Measurements from ENCODE around the gene ZNF543. TPM values are rescaled to one million over a fixed set of nuclear protein-coding genes. Genes with fewer than 3 reads are reported as not detected.

The ZNF543 gene
- total RNA-seq, 1 experiment from 2014 or later: 8.4 TPM

GRCh38 chr19:57280165-57280961 is 39.9 kb upstream of the ZNF543 start, which contains the start of gene ZNF460 (continued):
- TF ChIP-seq, protein P1, sequence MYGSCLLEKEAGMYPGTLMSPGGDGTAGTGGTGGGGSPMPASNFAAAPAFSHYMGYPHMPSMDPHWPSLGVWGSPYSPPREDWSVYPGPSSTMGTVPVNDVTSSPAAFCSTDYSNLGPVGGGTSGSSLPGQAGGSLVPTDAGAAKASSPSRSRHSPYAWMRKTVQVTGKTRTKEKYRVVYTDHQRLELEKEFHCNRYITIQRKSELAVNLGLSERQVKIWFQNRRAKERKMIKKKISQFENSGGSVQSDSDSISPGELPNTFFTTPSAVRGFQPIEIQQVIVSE (CRISPR knock-in tag; IDR thresholded peaks at IDR 0.05; ENCODE audit: borderline replicate concordance): no peak
- TF ChIP-seq CBFB (CRISPR knock-in tag; IDR thresholded peaks at IDR 0.05; ENCODE audit: low read depth) (no peak), NR3C1 (CRISPR knock-in tag; conservative IDR thresholded peaks at IDR 0.05; ENCODE audit: low read depth) (no peak), SMAD3 (CRISPR knock-in tag; IDR thresholded peaks at IDR 0.05; ENCODE audit: borderline replicate concordance) (0 out of 2 replicates have a peak, but pooled peaks have one; percentile 38), TEAD1 (CRISPR knock-in tag; IDR thresholded peaks at IDR 0.05) (no peak), NFATC4 (CRISPR knock-in tag; IDR thresholded peaks at IDR 0.05) (no peak), FOXJ3 (CRISPR knock-in tag; IDR thresholded peaks at IDR 0.05; ENCODE audit: borderline replicate concordance) (no peak), ZNF138 (CRISPR knock-in tag; conservative IDR thresholded peaks at IDR 0.05) (no peak), EMX1 (CRISPR knock-in tag; IDR thresholded peaks at IDR 0.05) (no peak)
- TF ChIP-seq, protein P2, sequence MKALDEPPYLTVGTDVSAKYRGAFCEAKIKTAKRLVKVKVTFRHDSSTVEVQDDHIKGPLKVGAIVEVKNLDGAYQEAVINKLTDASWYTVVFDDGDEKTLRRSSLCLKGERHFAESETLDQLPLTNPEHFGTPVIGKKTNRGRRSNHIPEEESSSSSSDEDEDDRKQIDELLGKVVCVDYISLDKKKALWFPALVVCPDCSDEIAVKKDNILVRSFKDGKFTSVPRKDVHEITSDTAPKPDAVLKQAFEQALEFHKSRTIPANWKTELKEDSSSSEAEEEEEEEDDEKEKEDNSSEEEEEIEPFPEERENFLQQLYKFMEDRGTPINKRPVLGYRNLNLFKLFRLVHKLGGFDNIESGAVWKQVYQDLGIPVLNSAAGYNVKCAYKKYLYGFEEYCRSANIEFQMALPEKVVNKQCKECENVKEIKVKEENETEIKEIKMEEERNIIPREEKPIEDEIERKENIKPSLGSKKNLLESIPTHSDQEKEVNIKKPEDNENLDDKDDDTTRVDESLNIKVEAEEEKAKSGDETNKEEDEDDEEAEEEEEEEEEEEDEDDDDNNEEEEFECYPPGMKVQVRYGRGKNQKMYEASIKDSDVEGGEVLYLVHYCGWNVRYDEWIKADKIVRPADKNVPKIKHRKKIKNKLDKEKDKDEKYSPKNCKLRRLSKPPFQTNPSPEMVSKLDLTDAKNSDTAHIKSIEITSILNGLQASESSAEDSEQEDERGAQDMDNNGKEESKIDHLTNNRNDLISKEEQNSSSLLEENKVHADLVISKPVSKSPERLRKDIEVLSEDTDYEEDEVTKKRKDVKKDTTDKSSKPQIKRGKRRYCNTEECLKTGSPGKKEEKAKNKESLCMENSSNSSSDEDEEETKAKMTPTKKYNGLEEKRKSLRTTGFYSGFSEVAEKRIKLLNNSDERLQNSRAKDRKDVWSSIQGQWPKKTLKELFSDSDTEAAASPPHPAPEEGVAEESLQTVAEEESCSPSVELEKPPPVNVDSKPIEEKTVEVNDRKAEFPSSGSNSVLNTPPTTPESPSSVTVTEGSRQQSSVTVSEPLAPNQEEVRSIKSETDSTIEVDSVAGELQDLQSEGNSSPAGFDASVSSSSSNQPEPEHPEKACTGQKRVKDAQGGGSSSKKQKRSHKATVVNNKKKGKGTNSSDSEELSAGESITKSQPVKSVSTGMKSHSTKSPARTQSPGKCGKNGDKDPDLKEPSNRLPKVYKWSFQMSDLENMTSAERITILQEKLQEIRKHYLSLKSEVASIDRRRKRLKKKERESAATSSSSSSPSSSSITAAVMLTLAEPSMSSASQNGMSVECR (CRISPR knock-in tag; IDR thresholded peaks at IDR 0.05; ENCODE audit: borderline replicate concordance): peak; percentile 55
- TF ChIP-seq, protein P3, sequence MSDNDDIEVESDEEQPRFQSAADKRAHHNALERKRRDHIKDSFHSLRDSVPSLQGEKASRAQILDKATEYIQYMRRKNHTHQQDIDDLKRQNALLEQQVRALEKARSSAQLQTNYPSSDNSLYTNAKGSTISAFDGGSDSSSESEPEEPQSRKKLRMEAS (CRISPR knock-in tag; IDR thresholded peaks at IDR 0.05): peak; percentile 10; the same call in 1 of the 2 replicates
- TF ChIP-seq, protein P4, sequence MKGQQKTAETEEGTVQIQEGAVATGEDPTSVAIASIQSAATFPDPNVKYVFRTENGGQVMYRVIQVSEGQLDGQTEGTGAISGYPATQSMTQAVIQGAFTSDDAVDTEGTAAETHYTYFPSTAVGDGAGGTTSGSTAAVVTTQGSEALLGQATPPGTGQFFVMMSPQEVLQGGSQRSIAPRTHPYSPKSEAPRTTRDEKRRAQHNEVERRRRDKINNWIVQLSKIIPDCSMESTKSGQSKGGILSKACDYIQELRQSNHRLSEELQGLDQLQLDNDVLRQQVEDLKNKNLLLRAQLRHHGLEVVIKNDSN (CRISPR knock-in tag; IDR thresholded peaks at IDR 0.05): no peak

DNA sequence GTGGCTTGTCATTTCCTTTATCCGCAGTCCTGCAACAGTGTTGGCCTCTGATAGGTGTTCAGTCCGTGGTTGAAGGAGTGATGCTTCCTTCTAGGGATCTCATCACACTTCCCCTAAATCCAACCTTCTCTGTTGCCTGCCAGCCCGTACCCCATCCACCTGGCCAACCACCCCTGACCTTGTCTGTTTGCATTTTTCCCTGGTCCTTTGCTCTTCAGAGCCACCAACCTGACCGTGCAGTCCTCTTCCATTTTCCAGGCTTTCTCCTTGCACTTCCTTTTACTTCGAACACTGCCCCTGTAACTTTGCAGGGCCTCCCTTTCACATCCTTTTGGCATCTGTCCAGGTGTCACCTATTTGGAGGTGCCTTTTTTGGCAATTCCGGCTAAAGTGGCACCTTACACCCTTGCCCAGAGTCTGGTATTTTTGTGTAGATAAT is 39.3 kb upstream of the ZNF543 start:
- no peaks in the 10 kb centered on the region; the same call in 1 of the 2 replicates for H3K27me3 Mint-ChIP-seq (ENCODE audit: low read depth)
- POLR2A ChIA-PET: no interaction called here
- no peak for TF ChIP-seq NR2C2 (CRISPR knock-in tag; IDR thresholded peaks at IDR 0.05)
- TF ChIP-seq CBFB (CRISPR knock-in tag; IDR thresholded peaks at IDR 0.05; ENCODE audit: low read depth): no peak
- TF ChIP-seq SMAD4 (CRISPR knock-in tag; IDR thresholded peaks at IDR 0.05): no peak
- TF ChIP-seq MYBL2 (CRISPR knock-in tag; IDR thresholded peaks at IDR 0.05): no peak
- TF ChIP-seq FOXP4 (CRISPR knock-in tag; IDR thresholded peaks at IDR 0.05): no peak
- no peak for TF ChIP-seq HMGXB4 (CRISPR knock-in tag; IDR thresholded peaks at IDR 0.05)
- no peak for TF ChIP-seq ATF6 (CRISPR knock-in tag; IDR thresholded peaks at IDR 0.05)
- no peak for TF ChIP-seq RORB (CRISPR knock-in tag; IDR thresholded peaks at IDR 0.05)
- no peak for TF ChIP-seq TCF7 (CRISPR knock-in tag; IDR thresholded peaks at IDR 0.05; ENCODE audit: low read depth)
- TF ChIP-seq MLX (CRISPR knock-in tag; IDR thresholded peaks at IDR 0.05): no peak

More for the DNA sequence above, 39.3 kb upstream of the ZNF543 start:
- ATAC-seq: no peak
- no peaks in the 10 kb centered on the region for H3K9me3 Mint-ChIP-seq
- H3K36me3 Mint-ChIP-seq: peaks cover 17% of the 10 kb centered on the region
- no peak for DNase-seq (ENCODE audit: low spot score)
- H3K4me1 Mint-ChIP-seq: peaks cover 14% of the 10 kb centered on the region
- CTCF ChIA-PET: no interaction called here
- H3K27ac Mint-ChIP-seq: no peak overlapping the region; the same call in none of the 2 replicates
- no peak overlapping the region for H3K4me3 Mint-ChIP-seq

Data from WTC11 (cell line).